NCI-H446 treated with DMSO at 0.1 percent for 48 hours (cell line): Measurements from ENCODE around the gene DCST1.

Experiments used
- DNase-seq: peaks from one replicate; lab custom pipeline; 2025; lab: John Stamatoyannopoulos, UW

DCST1 gene

DNA sequence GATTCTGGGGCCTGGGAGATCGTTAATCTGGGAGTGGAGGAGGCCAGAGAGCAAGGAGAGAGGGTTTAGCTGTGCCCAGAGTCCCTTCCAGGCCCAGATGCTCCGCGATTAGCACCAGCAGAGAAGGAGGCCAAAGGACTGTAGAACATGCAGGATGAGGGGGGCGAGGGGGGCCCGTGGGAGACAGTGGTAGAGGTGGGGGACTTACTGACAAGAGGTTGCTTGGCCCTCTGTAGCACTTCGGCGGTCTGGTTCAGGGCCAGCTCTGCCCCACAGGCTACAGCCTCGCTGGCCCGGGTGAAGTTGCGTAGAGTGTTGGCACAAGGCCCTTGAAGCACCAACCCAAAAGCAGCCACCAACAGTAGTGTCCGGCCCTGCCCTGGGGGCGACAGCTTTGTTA, 738 bp upstream of the DCST1 start:
- no peak for DNase-seq

DNA sequence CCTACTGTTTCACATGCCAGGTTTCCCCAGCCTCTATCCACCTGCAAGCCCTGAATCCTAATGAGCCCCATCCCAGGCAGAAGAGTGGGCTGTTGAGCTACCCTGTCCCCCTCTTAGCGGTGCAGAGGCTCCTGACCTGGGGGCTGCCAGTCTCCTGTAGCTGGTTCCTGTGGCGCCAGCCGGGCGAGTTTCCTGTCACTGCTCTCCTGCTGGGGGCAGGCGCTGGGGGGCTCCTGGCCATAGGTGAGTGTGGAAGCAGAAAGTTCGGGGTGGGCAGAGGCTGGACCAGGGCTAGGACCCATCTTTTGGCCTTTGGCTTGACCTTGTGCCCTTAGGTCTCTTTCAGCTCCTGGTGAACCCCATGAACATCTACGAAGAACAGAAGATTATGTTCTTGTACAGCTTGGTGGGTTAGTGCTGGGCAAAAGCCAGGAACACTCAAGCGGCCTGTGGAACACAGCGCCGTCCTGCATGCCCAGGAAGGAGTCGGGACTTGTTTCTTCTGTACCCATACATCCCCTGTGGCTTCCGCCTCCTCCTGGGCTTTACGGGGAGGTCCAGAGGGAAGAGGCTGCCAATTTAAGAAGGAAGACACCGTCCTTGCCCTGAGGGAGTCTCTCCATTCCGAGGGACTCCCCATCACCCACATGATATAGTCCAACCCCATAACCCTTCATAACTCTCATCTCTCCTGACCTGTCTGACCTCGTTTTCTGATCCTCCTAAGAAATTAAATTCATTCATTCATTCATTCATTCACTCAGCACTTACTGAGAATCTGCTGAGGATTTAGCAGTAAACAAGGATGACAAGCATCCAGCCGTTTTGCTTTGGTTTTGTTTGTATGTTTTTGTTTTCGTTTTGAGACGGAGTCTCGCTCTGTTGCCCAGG, 939 bp downstream of the DCST1 start:
- DNase-seq, result no peak

DNA sequence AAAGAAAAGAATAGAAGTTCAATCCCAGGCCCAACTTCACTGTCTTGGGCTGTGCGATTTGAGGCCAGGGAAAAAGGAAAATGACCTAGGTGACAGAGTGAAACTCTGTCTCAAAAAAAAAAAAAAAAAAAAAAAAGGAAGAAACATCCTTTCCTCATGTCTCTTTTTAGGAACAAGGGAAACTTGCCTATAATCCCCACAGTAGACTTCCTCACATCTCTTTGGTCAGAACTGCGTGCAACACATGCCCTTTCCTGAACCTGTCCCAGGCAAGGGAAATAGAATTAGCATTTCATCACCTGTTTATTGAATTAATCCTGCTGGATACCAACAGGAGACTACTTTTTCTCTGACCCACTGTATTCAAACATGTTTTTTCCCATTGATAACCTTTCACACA, 2.3 kb downstream of the DCST1 start:
- no peak for DNase-seq

DNA sequence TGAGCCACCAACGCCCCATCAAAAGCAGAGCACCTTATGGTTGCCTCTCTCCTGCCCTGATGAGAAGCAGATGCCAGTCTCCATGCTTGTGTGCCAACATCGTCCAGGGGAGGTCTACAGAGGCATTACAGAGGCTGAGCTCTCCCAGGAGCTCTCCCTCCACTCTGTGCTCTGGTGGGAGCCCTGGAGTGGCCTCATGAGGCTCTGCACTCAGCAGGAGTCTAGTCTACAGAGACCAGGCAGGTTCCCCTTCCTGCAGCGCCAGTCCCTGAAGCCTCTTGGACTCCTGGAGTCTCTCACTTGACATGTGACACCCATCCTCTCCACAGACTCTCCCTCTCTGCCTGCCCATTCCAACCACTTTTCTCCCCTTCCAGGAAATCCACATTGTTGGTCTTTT, 3.4 kb downstream of the DCST1 start:
- no peak for DNase-seq

DNA sequence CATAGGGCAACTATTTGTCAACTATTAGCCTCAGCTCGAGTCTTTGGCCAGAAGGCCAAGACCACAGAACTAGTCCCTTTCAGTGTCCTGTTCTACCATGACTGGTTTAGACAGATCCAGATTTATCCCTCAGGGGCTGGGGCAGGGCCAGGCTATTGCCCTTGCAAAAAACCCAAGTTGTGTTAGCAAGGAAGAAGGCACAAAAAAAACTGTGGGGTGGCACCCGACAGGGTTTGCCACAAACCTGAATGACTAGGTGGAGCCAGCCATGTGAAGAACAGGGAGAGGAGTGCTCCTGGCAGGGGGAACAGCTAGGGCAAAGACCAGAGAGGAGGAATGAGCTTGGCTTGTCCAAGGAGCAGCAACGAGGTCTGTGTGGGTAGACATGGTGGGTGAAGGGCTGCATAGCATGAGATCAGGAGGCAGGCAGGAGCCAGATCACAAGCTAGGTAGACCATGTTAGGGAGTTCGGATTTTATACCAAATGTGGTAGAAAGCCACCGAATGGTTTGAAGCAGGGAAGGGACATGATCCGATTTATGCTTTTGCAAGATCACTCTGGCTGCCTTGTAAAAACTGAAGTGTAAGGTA, 4.3 kb downstream of the DCST1 start:
- no peak for DNase-seq

DNA sequence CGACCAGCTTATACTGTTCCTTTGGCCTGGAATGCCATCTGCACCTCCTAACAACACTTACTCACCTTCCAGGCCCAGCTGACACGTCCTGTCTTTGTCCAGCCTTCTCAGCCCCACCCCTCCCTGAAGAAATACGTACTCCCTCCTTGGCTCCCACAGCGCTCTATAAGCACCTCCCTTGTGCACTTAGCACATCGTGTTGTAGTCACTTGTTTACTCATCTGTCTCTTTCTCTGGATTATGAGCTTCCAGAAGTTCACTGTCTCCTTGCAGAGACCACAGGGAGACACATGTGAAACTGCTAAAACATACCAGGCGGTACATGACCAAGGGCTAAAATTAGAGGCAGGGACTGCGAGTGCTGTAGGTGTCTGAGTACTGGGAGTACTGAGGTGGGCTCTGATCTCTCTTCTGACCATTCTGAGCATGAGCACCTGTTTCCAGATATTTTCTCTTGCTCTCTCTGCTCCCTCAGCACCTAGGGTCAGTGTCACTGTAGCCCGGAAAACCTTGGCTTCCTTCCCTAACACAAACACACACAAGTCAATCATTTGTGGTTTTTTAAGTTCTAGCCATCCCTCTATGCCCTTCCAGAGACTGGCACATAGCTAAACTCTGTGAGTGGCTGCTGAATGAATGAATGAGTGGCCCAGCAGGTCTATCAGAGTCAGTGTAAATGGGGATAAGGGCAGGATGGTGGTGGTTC, 5.1 kb downstream of the DCST1 start:
- DNase-seq, result no peak

DNA sequence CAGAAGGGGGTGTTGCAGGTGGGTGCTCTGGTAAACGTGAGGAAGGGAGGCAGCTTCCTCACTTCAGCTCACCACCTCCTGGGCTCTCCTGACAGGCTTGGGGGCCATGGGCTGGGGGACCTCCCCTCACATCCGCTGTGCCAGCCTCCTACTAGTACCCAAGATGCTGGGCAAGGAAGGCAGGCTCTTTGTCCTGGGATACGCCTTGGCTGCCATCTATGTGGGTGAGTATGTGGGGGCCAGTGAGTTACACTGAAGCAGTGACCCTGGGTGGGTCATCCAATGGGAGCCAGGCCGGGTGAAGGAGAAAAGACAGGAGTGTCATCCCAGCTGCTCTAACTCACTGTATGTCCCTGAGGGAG, 5.7 kb downstream of the DCST1 start:
- no peak for DNase-seq

DNA sequence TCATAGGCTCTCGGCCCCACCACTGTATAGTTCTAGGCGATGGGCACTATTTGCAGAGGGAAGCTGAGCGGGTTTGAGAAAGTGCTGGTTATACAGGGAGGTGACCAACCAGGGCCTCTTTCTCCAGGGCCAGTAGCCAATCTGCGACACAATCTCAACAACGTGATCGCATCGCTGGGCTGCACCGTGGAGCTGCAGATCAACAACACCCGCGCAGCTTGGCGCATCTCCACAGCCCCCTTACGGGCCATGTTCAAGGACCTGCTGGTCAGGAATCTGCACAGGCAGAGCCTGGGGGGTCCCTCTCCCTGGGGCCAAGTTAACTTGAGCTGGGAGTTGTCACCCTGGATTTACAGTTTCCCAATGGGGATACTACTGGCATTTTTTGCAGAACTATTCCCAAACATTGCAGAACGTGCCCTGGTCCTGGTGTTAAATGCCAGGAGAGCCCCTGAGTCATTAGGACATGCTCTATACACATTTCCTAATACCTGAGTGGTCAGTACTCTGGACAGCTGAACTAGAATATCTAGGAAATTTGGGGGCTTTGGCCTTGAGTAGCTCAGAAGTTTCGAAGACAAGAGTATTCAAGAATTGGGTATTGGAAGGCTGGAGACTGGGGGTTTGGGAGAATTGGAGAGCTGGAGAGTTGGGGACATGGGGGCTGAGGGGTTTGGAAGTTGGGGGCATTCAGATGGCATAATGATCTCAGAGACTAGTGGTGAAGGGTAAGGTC, 6.9 kb downstream of the DCST1 start:
- DNase-seq, result no peak

DNA sequence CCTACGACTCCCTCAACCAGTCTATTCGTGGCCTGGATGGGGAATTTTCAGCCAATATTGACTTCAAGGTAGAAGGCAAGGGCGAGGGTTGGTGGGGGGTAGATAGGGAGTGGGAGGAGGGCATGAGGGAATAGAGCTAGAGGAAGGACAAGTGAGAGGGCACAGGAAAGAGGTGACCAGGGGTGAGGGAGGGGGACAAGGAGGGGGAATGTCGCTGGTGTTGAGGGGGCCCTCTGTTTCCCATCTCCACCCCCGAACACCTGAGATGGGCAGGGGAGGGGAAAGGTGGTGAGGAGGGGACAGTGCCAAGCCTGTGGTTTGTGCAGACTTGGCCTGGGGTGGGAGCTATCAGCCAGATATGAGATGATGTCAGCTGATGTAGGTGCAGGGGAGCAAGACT, 9.2 kb downstream of the DCST1 start:
- no peak for DNase-seq

DNA sequence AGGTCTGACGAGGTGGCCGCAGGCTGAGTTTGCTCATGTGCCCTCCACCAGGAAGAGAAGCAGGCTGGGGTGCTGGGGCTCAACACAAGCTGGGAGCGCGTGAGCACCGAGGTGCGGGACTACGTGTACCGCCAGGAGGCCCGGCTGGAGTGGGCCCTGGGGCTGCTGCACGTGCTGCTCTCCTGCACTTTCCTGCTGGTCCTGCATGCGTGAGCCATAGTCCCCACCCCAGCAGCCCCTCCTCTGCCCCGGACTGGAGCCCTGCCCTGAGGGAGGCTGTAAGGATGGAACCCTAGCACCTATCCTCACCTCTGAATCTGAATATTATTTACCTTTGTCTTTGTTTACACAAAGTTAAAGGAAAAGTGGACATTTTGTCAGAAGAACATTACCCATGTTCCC, 9.7 kb downstream of the DCST1 start:
- no peak for DNase-seq

DNA sequence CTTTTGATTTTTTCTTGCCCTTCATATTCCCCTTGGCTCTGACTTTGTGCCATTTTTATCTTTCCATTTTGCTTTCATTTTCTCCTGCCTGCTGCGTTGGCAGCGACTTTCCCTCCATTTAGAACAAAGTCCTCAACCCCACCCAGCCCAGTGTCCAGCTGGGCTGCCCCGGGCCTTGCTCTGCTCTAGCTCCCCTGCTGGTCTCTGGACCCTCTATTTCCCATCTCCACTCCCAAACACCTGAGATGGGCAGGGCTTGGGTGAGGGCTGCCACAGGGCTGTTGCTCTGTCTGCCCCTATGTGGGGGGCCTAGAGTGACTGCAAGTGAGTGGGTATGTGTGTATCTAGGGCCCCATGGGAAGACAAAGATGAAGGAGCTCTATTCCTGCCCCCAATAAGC, 10.2 kb downstream of the DCST1 start:
- no peak for DNase-seq

DNA sequence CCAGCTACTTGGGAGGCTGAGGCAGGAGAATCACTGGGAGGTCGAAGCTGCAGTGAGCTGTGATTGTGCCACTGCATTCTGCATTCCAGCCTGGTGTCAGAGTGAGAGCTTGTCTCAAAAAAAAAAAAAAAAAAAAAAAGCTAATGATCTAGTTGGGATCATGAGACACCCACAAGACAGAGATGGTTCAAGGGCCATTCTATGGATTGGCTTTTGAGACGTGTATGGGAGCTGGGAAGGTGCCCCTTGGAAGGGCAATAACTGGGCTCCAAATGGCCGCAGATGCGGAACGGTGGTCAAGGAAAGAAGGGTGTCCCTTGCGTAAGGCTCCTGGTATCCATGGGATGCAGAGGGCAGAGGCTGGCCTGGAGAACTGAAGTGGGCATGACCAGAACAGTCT, 10.7 kb downstream of the DCST1 start:
- no peak for DNase-seq

DNA sequence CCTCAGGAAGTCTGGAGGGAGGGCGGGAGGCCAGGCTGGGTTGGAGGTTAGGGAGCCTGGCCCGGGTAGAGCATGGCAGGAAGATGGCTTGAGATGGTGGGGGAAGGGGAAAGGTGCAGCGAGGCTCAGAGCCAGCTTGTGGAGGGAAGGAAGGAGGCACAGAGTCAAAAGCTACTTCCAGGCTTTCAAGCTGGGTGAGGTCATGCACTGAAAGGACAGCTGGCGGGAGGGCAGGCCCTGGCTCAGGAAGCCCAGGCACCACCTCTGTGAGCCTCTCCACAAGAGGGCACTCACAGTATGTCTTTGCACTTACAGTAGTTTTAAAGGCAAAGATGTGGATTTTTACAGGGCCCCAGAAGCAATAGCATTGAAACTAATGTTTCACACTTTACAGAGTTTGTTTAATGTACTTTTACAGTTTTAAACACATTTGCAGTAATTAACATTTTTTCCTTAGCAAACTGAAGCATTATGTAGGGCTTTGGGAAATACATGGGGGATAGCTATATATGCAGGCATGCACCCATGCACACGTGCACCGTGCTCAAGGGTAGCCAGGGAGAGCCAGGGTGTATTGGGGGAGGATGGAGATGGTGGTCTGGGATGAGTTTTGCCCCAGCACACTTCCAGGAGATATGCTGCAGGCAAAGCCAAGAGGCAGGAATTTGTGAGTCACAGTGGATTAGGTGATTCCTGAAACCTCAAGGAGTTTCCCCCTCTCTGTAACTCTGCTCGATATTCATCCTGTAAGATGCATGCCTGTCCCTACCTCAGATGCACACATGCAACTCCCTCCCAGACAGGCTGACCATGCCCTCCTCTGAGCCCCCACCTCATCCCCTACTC, 11.4 kb downstream of the DCST1 start:
- DNase-seq, result peak; percentile 69

DNA sequence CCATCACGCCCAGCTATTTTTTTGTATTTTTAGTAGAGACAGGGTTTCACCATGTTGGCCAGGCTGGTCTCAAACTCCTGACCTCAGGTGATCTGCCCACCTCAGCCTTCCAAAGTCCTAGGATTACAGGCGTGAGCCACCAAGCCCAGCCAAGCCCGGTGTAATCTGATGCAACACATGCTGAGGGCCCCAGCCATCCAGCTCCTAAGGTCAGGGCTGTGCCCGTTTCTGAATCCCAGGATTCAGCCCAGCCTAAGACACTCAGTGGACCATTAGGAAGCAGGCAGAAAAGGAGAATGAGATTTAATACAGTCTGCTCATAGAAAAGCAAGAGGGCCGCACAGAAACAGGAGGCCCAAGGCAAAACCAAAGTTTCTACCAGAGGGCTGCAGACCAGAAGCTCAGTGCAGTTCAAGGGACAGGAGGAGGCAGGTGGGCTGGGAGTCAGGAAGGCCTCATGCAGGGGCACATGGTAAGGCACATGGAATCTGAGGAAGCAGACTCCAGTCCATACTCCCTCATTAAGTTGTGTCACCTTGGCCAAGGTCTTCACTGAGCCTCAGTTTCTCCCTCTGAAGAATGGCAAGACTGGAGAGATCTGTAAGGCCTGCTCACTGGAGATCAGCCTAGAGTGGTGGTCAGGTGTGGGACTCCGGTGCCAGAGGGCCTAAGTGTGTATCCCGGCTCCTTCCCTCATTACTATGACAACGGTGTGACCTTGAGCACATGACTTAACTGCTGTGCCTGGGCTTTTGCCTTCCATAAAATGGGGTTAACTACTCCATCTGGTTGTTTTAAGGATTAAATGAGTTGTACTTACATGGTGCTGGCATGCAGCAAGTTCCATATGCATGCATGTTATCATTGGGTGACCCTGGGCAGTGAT, 15.1 kb downstream of the DCST1 start:
- DNase-seq, result no peak

DNA sequence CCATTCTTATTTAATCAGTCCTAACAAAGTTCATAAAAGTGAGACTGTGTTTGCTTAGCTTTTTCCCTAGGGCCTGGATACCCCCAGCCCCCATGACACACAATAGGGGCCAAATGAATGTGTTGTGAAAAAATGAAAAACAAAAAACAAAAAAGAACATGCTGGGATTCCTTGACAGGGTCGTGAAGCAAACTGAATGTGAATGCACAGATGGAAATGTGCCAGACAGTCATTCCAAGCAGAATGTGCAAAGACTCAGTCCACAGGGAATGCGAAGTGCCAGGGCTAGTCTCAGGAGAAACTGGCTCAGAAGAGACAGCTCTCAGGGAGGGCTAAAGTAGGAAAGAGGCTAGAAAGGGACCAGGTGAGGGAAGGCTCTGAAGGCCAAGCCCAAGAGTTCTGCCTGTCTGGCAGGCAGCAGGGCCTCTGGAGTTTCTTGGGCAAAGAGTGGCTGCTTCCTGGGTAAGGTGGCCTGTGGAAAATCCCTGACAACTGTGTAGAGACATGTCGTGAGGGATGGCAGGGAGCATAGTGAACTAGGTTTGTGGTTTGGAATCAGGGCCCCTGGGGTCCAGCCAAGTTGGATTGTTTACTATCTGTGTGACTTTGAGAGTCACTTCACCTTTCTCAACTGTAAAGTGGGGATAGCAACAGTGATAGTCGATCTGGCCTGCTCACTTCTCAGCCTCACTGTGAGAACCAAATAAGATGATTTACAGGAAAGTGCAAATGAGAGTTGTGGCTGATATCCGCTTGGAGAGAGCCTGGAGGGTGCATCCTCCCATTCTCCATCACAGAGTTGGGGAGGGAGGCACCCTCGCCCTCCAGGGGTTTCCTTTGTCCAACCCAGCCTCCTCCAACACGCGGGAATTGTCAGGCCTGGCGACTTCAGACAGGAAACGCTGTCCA, 16.3 kb downstream of the DCST1 start:
- DNase-seq, result no peak

DNA sequence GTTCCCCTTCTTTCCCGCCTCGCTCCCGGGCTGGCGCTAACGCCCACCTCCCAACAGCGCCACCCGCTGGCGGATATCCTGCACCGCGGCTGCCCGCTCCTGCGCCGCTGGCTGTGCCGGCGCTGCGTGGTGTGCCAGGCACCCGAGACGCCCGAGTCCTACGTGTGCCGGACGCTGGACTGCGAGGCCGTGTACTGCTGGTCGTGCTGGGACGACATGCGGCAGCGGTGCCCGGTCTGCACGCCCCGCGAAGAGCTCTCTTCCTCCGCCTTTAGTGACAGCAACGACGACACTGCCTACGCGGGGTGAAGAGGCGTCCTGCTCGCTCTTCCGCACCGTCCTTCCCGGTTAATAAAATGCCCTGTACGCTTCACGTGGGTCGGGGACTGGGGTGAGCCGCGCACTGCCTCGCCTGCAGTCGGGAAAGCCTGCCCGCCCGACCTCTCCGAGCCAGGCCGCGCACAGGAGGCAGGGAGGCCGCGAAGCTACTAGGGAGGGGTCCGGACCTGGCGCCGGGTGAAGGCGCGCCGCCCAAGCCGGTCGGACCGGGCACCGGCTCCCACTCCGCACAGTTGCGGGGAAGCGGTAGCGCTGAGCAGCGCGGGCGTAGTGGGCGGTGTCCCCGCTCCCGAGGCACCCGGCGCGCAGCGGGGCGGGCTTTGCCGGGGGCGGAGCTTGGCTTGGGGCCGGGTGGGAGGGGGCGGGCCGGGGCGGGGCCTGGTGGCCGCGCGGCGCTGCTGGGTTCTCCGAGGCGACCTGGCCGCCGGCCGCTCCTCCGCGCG, 17.1 kb downstream of the DCST1 start, which contains the start of gene ADAM15:
TSS of gene ADAM15 (plus strand) at position 757 of the 782 bp plus-strand sequence. CDS start 71 bp downstream, outside the sequence.
- DNase-seq, result peak; percentile 31

DNA sequence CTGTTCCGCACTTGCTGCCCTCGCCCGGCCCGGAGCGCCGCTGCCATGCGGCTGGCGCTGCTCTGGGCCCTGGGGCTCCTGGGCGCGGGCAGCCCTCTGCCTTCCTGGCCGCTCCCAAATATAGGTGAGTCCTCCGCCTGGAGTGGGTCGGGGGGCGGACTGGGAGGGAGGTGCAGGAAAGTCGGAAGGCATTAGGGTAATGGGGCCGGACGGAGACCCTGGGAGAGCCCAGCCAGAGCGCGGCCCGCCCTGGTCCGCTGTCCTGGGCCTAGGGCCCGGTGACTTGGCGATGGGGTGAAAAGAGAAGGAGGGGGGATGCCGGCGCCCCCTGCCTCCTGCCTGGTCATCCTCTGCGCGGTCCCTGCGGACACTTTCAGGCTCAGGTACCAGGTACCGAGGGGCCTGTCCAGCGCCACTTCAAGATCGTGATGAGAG, 17.7 kb downstream of the DCST1 start:
- DNase-seq, result no peak

DNA sequence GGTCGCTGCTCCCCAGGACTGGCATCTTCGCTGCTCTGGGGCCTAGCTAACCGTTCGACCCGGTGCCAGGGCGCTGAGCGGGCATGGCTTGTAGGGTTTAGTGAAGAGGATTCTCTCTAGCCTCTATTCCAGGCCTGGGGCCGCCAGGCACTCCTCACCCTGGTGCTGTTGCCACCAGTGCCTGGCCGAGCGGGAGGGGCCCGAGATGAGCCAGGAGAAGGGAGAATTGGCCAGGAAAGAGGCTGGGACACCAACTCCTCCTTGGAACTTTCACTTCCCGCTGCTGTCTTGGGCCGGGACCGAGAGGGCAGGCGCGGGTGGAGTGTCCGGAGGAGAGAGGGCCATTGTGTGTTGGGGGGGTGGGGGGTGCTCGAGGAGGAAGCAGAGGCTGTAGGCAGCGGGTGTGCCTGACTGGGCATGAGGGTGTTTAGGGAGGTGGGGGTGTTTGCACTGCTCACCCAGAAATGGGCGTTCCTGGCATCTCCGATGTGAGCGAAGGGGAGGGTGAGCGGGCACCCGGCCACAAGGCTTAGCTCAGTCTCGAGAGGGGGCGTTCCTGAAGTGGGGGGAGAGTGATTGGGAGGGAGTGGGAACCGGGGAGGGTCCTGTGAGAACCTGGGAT, 18.3 kb downstream of the DCST1 start:
- no peak for DNase-seq
